VCaP (cell line): ENCODE results near the gene PFDN2.
A peak's percentile ranks its signal among the peaks of the same experiment; 100 is the strongest.

Source experiments
- H3K27ac ChIP-seq: fragments of 450-650 bp; 2 replicates; pipeline ENCODE4 v1.5.1; 2017
- CTCF ChIP-seq: fragments of 450-650 bp; conservative IDR thresholded peaks from 2 replicates; pipeline ENCODE4 v1.5.1; 2017; ENCODE audit warnings: mild to moderate bottlenecking, moderate library complexity

PFDN2 gene

DNA sequence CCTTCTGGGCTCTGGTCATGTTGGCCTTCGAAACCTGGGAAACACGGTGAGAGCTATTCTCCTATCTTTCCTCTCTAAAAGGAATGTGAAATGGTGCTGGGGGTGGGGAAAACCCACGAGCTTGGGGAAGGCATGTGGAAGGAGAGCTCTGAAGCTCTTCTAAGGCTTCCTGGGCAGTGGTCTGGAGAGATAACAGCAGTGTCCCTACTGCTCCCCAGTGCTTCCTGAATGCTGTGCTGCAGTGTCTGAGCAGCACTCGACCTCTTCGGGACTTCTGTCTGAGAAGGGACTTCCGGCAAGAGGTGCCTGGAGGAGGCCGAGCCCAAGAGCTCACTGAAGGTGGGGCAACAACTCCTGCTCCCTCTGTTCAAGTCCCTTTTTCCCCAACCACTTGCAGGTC, 44.2 kb upstream of the PFDN2 start:
- no peak for TF ChIP-seq CTCF
- no peak overlapping the region for H3K27ac ChIP-seq

DNA sequence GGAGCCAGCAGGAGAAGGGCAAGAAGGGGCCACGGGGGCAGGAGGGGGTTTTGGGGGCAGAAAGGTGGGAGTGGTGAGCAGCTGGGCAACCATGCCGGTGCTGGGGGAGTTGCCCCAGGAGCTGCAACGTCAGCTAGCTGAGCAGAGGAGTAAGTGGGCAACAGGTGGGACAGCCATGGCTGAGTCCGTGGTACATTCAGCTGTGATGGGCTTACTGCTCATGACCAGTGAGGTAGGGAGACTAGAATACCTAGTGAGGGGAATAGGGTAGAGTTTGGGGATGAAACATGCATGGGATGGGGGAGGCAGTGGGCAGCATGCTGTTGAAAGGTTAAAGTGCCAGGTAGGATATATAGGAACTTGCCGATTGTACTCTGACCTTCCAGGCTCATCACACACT, 43.8 kb upstream of the PFDN2 start:
- TF ChIP-seq CTCF, result no peak
- H3K27ac ChIP-seq, result no peak overlapping the region

DNA sequence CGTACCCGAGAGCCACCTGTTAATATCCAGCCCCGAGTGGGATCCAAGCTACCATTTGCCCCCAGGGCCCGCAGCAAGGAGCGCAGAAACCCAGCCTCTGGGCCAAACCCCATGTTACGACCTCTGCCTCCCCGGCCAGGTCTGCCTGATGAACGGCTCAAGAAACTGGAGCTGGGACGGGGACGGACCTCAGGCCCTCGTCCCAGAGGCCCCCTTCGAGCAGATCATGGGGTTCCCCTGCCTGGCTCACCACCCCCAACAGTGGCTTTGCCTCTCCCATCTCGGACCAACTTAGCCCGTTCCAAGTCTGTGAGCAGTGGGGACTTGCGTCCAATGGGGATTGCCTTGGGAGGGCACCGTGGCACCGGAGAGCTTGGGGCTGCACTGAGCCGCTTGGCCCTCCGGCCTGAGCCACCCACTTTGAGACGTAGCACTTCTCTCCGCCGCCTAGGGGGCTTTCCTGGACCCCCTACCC, 42.9 kb upstream of the PFDN2 start:
- peak overlapping the region; percentile 85; the same call in 1 of the 2 replicates for H3K27ac ChIP-seq
- TF ChIP-seq CTCF, result no peak

DNA sequence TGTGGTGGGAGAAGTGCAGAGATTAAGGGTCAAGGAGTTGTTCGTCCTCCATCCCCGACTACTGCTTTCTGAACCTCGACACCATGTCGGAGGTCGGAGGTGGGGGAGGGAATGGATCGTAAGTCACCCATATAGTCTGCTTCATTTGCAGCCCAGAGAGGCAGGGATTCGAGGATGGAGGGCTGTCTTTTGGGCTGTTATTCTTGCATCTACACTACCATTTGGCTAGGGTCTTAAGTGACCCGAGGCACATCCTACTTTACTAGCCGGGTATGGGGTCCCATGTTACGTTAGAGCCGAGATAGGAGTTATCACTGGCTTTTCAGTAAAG, 42.0 kb upstream of the PFDN2 start:
- H3K27ac ChIP-seq, result peak overlapping the region; percentile 85
- no peak for TF ChIP-seq CTCF

DNA sequence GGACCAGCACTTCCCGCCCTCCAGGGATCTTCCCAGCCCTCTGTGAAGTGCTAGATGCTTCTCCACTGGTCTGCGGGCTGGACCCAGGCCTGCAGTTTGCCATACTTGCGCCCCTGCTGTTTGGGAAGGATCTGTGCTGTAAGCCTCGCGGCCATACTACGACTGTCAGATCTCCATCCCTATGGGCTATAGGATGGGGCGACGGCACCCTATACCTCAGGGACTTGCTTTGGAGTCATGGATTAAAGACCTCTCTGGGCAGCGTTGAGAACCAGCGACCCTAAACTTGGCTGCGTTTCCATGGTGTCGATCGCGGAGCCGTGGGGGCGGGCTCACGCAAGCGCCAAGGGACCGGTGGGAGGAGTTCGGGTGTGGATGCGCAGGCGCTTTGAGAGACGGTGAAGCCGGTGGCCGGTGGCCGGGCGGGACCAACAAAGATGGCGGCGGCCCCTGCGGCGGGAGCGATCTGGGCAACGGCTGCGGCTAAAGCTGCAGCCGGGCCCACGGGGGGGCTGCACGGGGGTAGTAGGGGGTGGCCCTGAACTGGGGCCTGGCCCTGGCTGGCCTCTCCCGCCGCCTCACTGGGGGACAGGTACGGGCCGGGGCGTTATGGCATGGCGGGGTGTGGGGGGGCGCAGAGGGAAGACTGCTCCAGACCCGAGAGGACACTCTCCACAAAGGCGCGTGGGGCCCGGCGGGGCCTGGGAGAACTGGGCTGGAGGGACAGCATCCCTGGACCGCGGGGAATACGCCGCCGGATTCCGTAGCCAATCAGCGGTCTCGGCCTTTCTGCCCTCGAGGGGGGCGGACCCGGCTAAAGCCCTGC, 41.5 kb upstream of the PFDN2 start, which contains the start of gene USP21:
TSS of gene USP21 (plus strand) at position 414 of the 826 bp plus-strand sequence. CDS start 1,141 bp downstream, outside the sequence.
- H3K27ac ChIP-seq, result peak within 1 kb of the TSS; percentile 85
- peak; percentile 42; the same call in 1 of the 2 replicates for TF ChIP-seq CTCF

DNA sequence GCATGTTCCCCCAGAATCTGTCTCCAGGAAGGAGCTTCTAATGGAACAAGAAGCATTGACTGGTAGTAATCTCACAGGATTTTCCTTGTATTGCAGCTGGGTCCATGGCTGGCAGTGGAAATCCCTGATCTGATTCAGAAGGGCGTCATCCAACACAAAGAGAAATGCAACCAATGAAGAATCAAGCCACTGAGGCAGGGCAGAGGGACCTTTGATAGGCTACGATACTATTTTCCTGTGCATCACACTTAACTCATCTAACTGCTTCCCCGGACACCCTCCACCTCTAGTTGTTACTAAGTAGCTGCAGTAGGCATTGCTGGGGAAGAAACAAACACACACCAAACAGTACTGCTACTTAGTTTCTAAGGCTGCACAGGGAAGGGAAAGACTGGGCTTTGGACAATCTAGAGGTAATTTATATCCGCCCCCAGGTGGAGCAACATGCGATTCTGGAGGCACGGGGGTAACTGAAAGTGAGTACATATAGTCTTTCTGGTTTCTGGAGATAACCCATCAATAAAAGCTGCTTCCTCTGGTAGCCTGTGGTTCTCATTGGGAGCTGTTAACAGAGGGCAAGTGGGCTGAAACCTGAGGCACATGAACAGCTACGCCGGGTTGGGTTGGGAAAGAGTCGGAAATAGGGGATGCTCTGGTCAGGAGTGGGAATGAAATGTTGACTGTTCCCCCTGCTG, 40.6 kb upstream of the PFDN2 start:
- TF ChIP-seq CTCF, result no peak
- peak overlapping the region; percentile 85 for H3K27ac ChIP-seq

DNA sequence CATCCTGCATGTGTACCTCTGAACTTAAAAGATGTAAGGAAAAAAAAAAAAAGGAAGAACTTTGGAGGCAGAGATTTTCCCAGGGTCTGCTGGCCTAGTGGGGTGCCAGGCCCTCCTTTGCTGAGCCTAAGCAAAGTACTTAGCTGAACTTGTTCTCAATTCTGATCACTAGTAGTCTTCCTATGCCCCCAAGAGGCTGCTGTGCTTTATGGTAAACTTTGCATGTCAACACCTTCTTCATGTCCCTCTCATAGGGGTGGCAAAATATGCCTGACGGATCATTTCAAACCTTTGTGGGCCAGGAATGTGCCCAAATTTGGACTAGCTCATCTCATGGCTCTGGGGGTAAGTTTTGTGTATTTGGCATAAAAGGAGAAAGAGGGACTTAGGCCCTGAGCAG, 40.0 kb upstream of the PFDN2 start:
- TF ChIP-seq CTCF, result no peak
- peak overlapping the region; percentile 85 for H3K27ac ChIP-seq
